Panc1 (cell line): ENCODE data around the gene MEIS1.

ENCODE experiments used
- POLR2AphosphoS5 ChIP-seq: IDR thresholded peaks from 2 replicates; pipeline ENCODE4 v1.6.1; 2012; ENCODE audit warnings: mild to moderate bottlenecking, low read depth, low read length, moderate library complexity
- SIN3A ChIP-seq: IDR thresholded peaks from 2 replicates; pipeline ENCODE4 v1.6.1; 2012; ENCODE audit warnings: low read depth, mild to moderate bottlenecking, low read length, moderate library complexity, borderline replicate concordance; ENCODE audit not compliant: insufficient read depth
- TCF7L2 ChIP-seq: IDR thresholded peaks from 2 replicates; pipeline ENCODE4 v1.6.1; 2011; ENCODE audit warnings: mild to moderate bottlenecking, low read depth, low read length, inconsistent platforms
- TF ChIP-seq, protein P1 (sequence below), 2 experiments: IDR thresholded peaks; 2 replicates each; pipeline ENCODE4 v1.6.1; 2011 to 2012; ENCODE audit warnings: low read depth in 2 of 2, control low read depth in 1 of 2, low read length in 1 of 2, mild to moderate bottlenecking in 1 of 2, moderate library complexity in 1 of 2; ENCODE audit not compliant: insufficient read depth in 1 of 2
- TF ChIP-seq, protein P2 (sequence below): fragments of 450-650 bp; IDR thresholded peaks from 2 replicates; pipeline ENCODE4 v1.5.1; 2017; ENCODE audit warnings: mild to moderate bottlenecking

DNA sequence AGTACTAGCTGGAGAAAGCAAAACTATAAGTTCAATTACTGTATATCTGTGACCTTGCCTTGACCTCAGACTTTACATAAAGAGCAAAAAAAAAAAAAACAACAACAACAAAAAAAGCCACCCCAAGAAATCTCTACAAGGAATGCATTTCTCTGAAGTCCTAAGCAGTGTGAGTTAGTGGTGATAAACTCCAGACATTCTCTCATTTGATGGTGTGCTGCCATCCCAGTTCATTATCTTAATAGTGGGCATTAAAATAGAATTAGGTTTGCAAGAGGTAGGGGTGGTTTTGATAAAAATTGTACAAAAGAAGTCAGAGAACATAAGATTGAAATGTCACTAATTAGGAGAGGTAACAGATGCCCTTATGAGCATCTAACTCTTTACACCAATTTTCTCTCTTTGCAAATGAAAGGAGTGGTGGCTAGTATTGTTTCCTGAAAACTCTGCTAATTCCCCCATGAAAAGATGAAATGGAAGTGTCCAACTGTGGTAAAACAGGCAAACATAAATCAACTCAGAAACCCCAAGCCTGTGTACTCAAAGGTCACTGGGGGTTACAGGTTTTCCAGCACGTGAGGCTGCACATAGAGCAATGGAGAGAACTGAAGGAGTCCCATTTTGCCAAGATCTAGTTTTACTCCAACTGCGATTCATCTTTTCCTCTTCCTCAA, 131.9 kb downstream of the MEIS1 start:
- TF ChIP-seq, protein P1, sequence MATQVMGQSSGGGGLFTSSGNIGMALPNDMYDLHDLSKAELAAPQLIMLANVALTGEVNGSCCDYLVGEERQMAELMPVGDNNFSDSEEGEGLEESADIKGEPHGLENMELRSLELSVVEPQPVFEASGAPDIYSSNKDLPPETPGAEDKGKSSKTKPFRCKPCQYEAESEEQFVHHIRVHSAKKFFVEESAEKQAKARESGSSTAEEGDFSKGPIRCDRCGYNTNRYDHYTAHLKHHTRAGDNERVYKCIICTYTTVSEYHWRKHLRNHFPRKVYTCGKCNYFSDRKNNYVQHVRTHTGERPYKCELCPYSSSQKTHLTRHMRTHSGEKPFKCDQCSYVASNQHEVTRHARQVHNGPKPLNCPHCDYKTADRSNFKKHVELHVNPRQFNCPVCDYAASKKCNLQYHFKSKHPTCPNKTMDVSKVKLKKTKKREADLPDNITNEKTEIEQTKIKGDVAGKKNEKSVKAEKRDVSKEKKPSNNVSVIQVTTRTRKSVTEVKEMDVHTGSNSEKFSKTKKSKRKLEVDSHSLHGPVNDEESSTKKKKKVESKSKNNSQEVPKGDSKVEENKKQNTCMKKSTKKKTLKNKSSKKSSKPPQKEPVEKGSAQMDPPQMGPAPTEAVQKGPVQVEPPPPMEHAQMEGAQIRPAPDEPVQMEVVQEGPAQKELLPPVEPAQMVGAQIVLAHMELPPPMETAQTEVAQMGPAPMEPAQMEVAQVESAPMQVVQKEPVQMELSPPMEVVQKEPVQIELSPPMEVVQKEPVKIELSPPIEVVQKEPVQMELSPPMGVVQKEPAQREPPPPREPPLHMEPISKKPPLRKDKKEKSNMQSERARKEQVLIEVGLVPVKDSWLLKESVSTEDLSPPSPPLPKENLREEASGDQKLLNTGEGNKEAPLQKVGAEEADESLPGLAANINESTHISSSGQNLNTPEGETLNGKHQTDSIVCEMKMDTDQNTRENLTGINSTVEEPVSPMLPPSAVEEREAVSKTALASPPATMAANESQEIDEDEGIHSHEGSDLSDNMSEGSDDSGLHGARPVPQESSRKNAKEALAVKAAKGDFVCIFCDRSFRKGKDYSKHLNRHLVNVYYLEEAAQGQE (IDR thresholded peaks at IDR 0.05; ENCODE audit: insufficient read depth in 1 of 2, low read depth in 2 of 2, low read length in 1 of 2): no peak
- TF ChIP-seq, protein P2, sequence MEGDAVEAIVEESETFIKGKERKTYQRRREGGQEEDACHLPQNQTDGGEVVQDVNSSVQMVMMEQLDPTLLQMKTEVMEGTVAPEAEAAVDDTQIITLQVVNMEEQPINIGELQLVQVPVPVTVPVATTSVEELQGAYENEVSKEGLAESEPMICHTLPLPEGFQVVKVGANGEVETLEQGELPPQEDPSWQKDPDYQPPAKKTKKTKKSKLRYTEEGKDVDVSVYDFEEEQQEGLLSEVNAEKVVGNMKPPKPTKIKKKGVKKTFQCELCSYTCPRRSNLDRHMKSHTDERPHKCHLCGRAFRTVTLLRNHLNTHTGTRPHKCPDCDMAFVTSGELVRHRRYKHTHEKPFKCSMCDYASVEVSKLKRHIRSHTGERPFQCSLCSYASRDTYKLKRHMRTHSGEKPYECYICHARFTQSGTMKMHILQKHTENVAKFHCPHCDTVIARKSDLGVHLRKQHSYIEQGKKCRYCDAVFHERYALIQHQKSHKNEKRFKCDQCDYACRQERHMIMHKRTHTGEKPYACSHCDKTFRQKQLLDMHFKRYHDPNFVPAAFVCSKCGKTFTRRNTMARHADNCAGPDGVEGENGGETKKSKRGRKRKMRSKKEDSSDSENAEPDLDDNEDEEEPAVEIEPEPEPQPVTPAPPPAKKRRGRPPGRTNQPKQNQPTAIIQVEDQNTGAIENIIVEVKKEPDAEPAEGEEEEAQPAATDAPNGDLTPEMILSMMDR: no peak
- TF ChIP-seq SIN3A: no peak
- TF ChIP-seq POLR2AphosphoS5: no peak
- no peak for TF ChIP-seq TCF7L2
